ENCODE results near the gene ATP13A2. TPM values are rescaled to one million over a fixed set of nuclear protein-coding genes. Genes with fewer than 3 reads are reported as not detected.

The ATP13A2 gene
- total and polyA plus RNA-seq, 2 donors (not counting 1 experiment from before 2014, with no cell fraction given), result 41.6 to 51.8 TPM

- Histone ChIP-seq H3K9ac (ENCODE audit: low read length) (no peak overlapping the region), H3K4me3 (ENCODE audit: control extremely low read depth in 1 of 5, extremely low read depth in 1 of 5, insufficient read depth in 1 of 5, low read depth in 2 of 5, low read length in 4 of 5) (no peak overlapping the region), H3K36me3 (replicated peaks in 1 of 2; ENCODE audit: control extremely low read depth in 1 of 2, control insufficient read depth in 1 of 2, extremely low read depth in 1 of 2, insufficient read depth in 2 of 2, low read length in 1 of 2) (peaks cover 4 to 15% of the 10 kb centered on the region in 2 experiments), H3K9me3 (ENCODE audit: control extremely low read depth in 1 of 3, control insufficient read depth in 2 of 3, insufficient read depth in 1 of 3, low read length in 2 of 3) (no peaks in the 10 kb centered on the region), H2AFZ (ENCODE audit: insufficient read depth, low read depth, low read length, poor library complexity, severe bottlenecking) (no peak overlapping the region), H3K4me1 (ENCODE audit: control insufficient read depth in 2 of 2, insufficient read depth in 2 of 2, low read length in 2 of 2) (peaks cover 24 to 38% of the 10 kb centered on the region in 2 donors), H3K4me2 (replicated peaks; ENCODE audit: low read depth, low read length, poor library complexity, severe bottlenecking) (no peak overlapping the region), H4K20me1 (ENCODE audit: control insufficient read depth, insufficient read depth, low read length, poor library complexity, severe bottlenecking) (peaks cover 12% of the 10 kb centered on the region), H3K27me3 (replicated peaks in 1 of 4; ENCODE audit: control extremely low read depth in 1 of 4, control insufficient read depth in 3 of 4, insufficient read depth in 4 of 4, low read length in 3 of 4) (no peaks in the 10 kb centered on the region), H3K27ac (ENCODE audit: low read length in 2 of 2) (no peak overlapping the region), H3K79me2 (ENCODE audit: control insufficient read depth, insufficient read depth, low read length) (peaks cover 18% of the 10 kb centered on the region)
- TF ChIP-seq EZH2 (IDR thresholded peaks at IDR 0.05; ENCODE audit: borderline replicate concordance, insufficient read depth, low read depth, low read length, poor library complexity, severe bottlenecking), result no peak
- TF ChIP-seq, protein P1, sequence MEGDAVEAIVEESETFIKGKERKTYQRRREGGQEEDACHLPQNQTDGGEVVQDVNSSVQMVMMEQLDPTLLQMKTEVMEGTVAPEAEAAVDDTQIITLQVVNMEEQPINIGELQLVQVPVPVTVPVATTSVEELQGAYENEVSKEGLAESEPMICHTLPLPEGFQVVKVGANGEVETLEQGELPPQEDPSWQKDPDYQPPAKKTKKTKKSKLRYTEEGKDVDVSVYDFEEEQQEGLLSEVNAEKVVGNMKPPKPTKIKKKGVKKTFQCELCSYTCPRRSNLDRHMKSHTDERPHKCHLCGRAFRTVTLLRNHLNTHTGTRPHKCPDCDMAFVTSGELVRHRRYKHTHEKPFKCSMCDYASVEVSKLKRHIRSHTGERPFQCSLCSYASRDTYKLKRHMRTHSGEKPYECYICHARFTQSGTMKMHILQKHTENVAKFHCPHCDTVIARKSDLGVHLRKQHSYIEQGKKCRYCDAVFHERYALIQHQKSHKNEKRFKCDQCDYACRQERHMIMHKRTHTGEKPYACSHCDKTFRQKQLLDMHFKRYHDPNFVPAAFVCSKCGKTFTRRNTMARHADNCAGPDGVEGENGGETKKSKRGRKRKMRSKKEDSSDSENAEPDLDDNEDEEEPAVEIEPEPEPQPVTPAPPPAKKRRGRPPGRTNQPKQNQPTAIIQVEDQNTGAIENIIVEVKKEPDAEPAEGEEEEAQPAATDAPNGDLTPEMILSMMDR (IDR thresholded peaks at IDR 0.05), result no peak
- ChIA-PET POLR2A (no interaction called here), CTCF (no interaction called here)
- Mint-ChIP-seq H3K9me3 (ENCODE audit: insufficient read depth) (no peaks in the 10 kb centered on the region), H3K4me1 (peaks cover 31% of the 10 kb centered on the region), H3K4me3 (no peak overlapping the region), H3K27ac (no peak overlapping the region), H3K27me3 (no peaks in the 10 kb centered on the region)
- DNase-seq, result no peak
- ATAC-seq (ENCODE audit: low read depth), result no peak
- intact Hi-C loops (cut with micrococcal nuclease), result no loop called here
- WGBS (ENCODE audit: insufficient coverage), result 100% methylated on average over 4 of the region's 10 CpGs
These were observed 3.2 kb upstream of the ATP13A2 start for GRCh38 chr1:17014671-17015567.

All from B cell (primary cell).